ENCODE data around the gene UBTFL1. TPM values are rescaled to one million over a fixed set of nuclear protein-coding genes. Genes with fewer than 3 reads are reported as not detected.

UBTFL1 gene
- total and polyA plus RNA-seq, 2 experiments from 2014 or later, result not detected

DNA sequence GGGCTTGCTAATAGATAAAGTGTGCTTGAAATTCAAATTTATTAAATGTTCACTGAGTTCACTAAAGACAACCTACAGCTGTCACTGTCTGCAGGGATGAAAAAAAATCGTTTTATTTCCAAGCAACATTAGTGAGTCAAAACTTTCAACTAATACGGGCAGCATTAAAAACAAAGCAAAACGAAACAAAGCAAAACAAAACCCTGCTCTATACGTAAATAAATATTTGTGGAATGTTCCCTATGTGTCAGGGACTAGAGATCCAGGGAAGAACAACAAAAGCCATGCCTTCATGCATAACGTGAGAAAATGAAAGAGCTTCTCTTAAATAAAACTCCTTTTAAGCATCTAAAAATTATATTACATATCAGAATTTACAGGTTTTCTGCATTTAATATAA is 49.3 kb downstream of the UBTFL1 start (continued):
- TF ChIP-seq, protein P1, sequence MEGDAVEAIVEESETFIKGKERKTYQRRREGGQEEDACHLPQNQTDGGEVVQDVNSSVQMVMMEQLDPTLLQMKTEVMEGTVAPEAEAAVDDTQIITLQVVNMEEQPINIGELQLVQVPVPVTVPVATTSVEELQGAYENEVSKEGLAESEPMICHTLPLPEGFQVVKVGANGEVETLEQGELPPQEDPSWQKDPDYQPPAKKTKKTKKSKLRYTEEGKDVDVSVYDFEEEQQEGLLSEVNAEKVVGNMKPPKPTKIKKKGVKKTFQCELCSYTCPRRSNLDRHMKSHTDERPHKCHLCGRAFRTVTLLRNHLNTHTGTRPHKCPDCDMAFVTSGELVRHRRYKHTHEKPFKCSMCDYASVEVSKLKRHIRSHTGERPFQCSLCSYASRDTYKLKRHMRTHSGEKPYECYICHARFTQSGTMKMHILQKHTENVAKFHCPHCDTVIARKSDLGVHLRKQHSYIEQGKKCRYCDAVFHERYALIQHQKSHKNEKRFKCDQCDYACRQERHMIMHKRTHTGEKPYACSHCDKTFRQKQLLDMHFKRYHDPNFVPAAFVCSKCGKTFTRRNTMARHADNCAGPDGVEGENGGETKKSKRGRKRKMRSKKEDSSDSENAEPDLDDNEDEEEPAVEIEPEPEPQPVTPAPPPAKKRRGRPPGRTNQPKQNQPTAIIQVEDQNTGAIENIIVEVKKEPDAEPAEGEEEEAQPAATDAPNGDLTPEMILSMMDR (conservative IDR thresholded peaks at IDR 0.05; ENCODE audit: low read depth in 2 of 2), result no peak

Small RNAs within 50 kb of the gene (small RNA-seq; reads per million reads assigned to genes)
- gene AP000827.1 (ENCODE audit: low replicate concordance) (not detected), gene RF00275 (ENCODE audit: low replicate concordance) (not detected)

Other genes with a start within 250 kb of the UBTFL1 start
- not detected in 2 replicates for gene TRIM64B, start 207.5 kb upstream of the UBTFL1 start, total RNA-seq (2014; rRNA removed; shearing (Covaris generic))
- gene TRIM64B, start 207.5 kb upstream of the UBTFL1 start, polyA plus RNA-seq (2016; fragmentation: Nextera tagmentation; extraction: Ambion mirVana), result not detected in 2 replicates
- gene TRIM49D1, start 163.7 kb upstream of the UBTFL1 start, total RNA-seq (2014; rRNA removed; shearing (Covaris generic)), result 0.10 TPM in 1 of 2 replicates, not detected in the other
- gene TRIM49D1, start 163.7 kb upstream of the UBTFL1 start, polyA plus RNA-seq (2016; fragmentation: Nextera tagmentation; extraction: Ambion mirVana), result 0.16 TPM in 1 of 2 replicates, not detected in the other
- not detected in 2 replicates for gene TRIM49D2, start 161.9 kb upstream of the UBTFL1 start, total RNA-seq (2014; rRNA removed; shearing (Covaris generic))
- gene TRIM49D2, start 161.9 kb upstream of the UBTFL1 start, polyA plus RNA-seq (2016; fragmentation: Nextera tagmentation; extraction: Ambion mirVana), result not detected in 2 replicates
- gene TRIM64, start 119.9 kb upstream of the UBTFL1 start, total RNA-seq (2014; rRNA removed; shearing (Covaris generic)), result 0.10 TPM in 1 of 2 replicates, not detected in the other
- 0.10 TPM in 1 of 2 replicates, not detected in the other for gene TRIM64, start 119.9 kb upstream of the UBTFL1 start, polyA plus RNA-seq (2016; fragmentation: Nextera tagmentation; extraction: Ambion mirVana)
- not detected in 2 replicates for gene TRIM49C, start 54.8 kb upstream of the UBTFL1 start, total RNA-seq (2014; rRNA removed; shearing (Covaris generic))
- not detected in 2 replicates for gene TRIM49C, start 54.8 kb upstream of the UBTFL1 start, polyA plus RNA-seq (2016; fragmentation: Nextera tagmentation; extraction: Ambion mirVana)
- 4.3 and 12.4 TPM in 2 replicates for gene NAALAD2, start 48.7 kb downstream of the UBTFL1 start, total RNA-seq (2014; rRNA removed; shearing (Covaris generic))
- gene NAALAD2, start 48.7 kb downstream of the UBTFL1 start, polyA plus RNA-seq (2016; fragmentation: Nextera tagmentation; extraction: Ambion mirVana), result 3.1 and 3.4 TPM in 2 replicates
- gene CHORDC1, start 137.1 kb downstream of the UBTFL1 start, total RNA-seq (2014; rRNA removed; shearing (Covaris generic)), result 109 and 133 TPM in 2 replicates
- 187 and 192 TPM in 2 replicates for gene CHORDC1, start 137.1 kb downstream of the UBTFL1 start, polyA plus RNA-seq (2016; fragmentation: Nextera tagmentation; extraction: Ambion mirVana)